Natural killer cell treated with Interleukin-12 subunit alpha and Interleukin-12 subunit beta and Interleukin-15 and Interleukin-18, amount 100 ng/mL, for 72 hours (primary cell): ENCODE results near the gene CDH11. TPM values are rescaled to one million over a fixed set of nuclear protein-coding genes. Genes with fewer than 3 reads are reported as not detected.

Experiments used
- ATAC-seq, 2 donors: fragments of 150-1000 bp; cut with Tn5 transposase in 1 of 2; sonication (Bioruptor Pico), chemical (Tn5 transposase) in 1 of 2; 2 replicates each; pipeline ENCODE4 v1.10.0; 2021
- DNase-seq: peaks from one replicate; pipeline ENCODE4 v3.0.0; 2022; ENCODE audit warnings: low spot score
- H3K27ac Mint-ChIP-seq, 2 donors: 1 replicate in 1 of 2; 2 replicates in 1 of 2; pipeline ENCODE4 v1.8.0; 2022; ENCODE audit warnings: mixed read lengths in 2 of 2, mild to moderate bottlenecking in 1 of 2, moderate library complexity in 1 of 2
- H3K27me3 Mint-ChIP-seq, 2 donors: 1 replicate in 1 of 2; 2 replicates in 1 of 2; pipeline ENCODE4 v1.8.0; 2022; ENCODE audit warnings: mixed read lengths in 2 of 2
- H3K36me3 Mint-ChIP-seq: one replicate; pipeline ENCODE4 v1.8.0; 2022; ENCODE audit warnings: mixed read lengths
- H3K4me1 Mint-ChIP-seq, 2 donors: 1 replicate in 1 of 2; 2 replicates in 1 of 2; pipeline ENCODE4 v1.8.0; 2022; ENCODE audit warnings: low read depth in 2 of 2, mixed read lengths in 2 of 2, mild to moderate bottlenecking in 1 of 2
- H3K4me3 Mint-ChIP-seq: one replicate; pipeline ENCODE4 v1.8.0; 2022; ENCODE audit warnings: mixed read lengths
- H3K9me3 Mint-ChIP-seq: 2 replicates; pipeline ENCODE4 v1.8.0; 2022; ENCODE audit warnings: mixed read lengths
- total RNA-seq, 2 donors: library from RNA; stranded (reverse); gene quantifications; one replicate each; pipeline ENCODE4 v1.2.3, GENCODE V29; 2022

CDH11 gene, protein sequence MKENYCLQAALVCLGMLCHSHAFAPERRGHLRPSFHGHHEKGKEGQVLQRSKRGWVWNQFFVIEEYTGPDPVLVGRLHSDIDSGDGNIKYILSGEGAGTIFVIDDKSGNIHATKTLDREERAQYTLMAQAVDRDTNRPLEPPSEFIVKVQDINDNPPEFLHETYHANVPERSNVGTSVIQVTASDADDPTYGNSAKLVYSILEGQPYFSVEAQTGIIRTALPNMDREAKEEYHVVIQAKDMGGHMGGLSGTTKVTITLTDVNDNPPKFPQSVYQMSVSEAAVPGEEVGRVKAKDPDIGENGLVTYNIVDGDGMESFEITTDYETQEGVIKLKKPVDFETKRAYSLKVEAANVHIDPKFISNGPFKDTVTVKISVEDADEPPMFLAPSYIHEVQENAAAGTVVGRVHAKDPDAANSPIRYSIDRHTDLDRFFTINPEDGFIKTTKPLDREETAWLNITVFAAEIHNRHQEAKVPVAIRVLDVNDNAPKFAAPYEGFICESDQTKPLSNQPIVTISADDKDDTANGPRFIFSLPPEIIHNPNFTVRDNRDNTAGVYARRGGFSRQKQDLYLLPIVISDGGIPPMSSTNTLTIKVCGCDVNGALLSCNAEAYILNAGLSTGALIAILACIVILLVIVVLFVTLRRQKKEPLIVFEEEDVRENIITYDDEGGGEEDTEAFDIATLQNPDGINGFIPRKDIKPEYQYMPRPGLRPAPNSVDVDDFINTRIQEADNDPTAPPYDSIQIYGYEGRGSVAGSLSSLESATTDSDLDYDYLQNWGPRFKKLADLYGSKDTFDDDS
- total RNA-seq, result not detected

DNA sequence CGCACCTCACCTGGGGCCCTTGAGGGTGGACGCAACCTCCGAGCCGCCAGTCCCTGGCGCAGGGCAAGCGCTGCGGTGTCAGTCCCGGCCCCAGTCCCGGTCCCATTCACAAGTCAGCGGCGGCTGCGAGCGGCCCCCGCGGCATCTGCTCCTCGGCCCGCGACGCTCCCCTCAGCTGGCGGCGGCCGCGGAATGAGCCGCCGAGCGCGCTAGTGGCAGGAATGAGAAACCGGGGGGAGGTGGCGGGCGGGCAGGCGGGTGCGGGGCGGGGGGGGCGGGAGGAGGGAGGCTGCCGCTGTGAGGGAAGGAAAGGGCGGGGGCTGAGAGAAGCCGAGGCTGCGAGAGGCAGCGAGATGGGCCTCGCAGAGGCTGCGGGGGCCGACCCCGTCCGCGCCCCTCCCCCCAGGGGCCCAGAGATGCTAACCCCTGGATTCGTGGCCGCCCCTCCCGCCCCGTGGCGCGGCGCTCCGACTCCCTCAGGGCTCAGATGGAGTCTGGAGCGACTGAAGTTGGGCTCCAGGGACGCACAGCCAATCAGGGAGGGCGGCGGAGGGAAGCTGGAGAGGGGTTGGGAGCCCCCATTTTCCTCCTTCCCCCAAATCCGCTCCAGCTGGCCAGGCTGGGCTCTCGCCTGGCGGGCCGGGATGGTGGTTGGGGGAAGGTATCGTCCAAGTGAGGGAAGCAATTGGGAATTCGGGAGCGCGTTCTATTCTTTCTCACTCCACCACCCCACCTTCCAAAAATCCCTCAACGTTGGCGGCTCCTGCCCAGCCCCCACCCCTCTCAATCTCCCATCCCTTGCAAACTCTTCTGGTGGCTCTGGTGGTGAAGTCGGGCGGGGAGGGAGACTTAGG is at the start of gene CDH11:
Gene CDH11, minus strand, starts transcription at position 194 of the 854 bp plus-strand sequence. CDS start 117,194 bp downstream, outside the sequence.
- Mint-ChIP-seq H3K27ac (no peak within 1 kb of the TSS), H3K27me3 (peaks cover 16 to 19% of the 10 kb centered on the region in 2 donors), H3K4me3 (no peak within 1 kb of the TSS), H3K36me3 (no peaks in the 10 kb centered on the region), H3K4me1 (no peaks in the 10 kb centered on the region), H3K9me3 (no peaks in the 10 kb centered on the region)
- no peak for ATAC-seq
- DNase-seq, result no peak

DNA sequence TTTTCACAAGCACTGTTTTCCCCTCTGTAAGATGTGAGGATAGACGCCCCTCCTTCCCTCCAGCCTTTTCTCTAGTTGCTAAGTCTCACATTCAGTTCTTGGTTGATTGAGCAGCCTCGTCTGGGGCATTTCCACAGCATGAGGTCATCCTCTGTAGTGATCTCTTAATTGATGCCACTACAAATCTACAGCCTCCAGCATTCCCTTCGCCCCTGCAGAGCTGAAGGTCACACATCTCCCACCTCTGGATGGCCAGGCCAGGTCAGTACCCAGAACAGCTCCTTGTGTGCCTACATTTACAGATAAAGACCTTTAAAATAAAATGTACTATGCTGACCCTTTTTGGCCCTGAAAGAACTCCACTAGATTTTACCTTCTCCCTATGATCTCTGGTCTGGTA is 32.5 kb upstream of the CDH11 start:
- Mint-ChIP-seq H3K36me3 (no peaks in the 10 kb centered on the region), H3K27ac (no peak overlapping the region), H3K9me3 (peaks cover 7% of the 10 kb centered on the region), H3K27me3 (no peaks in the 10 kb centered on the region), H3K4me1 (no peaks in the 10 kb centered on the region), H3K4me3 (no peak overlapping the region)
- ATAC-seq, result no peak
- DNase-seq, result no peak

DNA sequence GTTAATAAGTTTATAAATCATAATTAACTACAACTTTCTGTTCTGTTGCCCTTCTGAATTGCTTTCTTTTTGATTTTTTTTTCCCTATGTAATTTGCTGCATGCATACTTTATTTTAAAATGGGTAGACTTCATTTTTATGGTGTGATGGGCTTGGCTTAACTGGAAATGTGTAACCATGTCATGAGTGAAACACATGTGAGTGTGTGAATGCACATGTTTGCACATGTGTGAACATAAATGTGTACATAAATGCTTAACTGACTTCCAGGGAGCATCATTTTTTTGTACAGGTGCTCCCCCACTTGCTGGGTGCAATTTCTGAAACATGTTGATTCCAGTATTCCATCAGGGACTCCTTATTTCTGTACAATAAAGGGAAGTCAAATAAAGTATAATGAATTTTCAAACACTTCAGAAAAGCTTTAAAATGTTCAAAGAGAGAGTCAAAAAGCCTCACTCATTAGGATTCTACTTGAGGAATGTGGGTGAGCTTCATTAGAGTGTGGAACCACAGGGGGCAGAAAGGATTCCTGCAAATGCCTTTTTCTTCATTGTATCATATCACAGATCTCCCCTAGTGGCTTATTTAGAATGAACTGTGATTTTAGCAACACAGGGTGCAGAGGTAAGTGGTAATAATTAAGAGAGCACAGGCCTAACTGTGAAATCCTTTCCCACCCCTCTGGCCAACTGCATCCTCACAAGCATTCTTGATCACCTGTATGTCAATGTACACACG is 31.7 kb upstream of the CDH11 start:
- Mint-ChIP-seq H3K27me3 (no peaks in the 10 kb centered on the region), H3K36me3 (no peaks in the 10 kb centered on the region), H3K4me1 (no peaks in the 10 kb centered on the region), H3K9me3 (peaks cover 10% of the 10 kb centered on the region), H3K27ac (no peak overlapping the region), H3K4me3 (no peak overlapping the region)
- ATAC-seq (no peak), DNase-seq (no peak)

DNA sequence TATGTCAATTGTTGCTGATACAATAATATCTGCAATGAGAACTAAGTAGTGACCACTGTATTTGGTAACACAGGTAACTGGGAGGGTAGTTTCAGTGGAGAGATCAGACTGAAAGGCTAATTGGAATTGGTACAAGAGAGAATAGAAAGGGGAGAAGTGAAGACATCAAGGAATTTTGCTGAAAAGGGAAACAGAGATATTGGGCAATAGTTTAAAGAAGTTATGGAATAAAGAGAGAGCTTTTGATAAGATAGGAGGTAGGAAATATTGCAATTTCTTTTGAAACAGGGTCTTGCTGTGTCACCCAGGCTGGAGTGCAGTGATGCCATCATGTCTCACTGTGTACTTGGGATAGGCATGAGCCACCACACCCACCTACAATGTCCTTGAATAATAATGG is 26.9 kb upstream of the CDH11 start:
- H3K27me3 Mint-ChIP-seq, result no peaks in the 10 kb centered on the region
- H3K4me3 Mint-ChIP-seq, result no peak overlapping the region
- H3K9me3 Mint-ChIP-seq, result peaks cover 7% of the 10 kb centered on the region
- H3K27ac Mint-ChIP-seq, result no peak overlapping the region
- no peaks in the 10 kb centered on the region for H3K36me3 Mint-ChIP-seq
- ATAC-seq (no peak), DNase-seq (no peak)
- H3K4me1 Mint-ChIP-seq, result no peaks in the 10 kb centered on the region

DNA sequence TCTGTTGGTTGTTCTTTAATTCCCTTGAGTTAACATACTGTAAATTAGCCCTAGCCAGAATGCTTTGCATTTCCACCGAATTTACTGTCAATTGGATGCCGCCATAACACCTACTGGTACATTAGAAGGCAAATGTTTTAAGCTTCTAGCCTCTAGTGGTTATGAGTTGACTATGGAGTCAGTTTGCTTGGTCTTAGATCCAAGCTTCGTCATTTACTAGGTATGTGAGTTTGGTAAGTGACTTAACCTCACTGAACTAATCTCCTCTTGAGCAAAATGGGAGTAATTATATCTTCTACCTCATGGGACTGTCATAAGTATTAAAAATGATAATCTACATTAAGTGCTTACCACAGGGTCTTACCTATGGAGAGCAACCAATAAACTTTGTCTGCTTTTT is 20.4 kb upstream of the CDH11 start:
- Mint-ChIP-seq H3K36me3 (no peaks in the 10 kb centered on the region), H3K4me1 (no peaks in the 10 kb centered on the region), H3K27me3 (no peaks in the 10 kb centered on the region), H3K9me3 (peaks cover 3% of the 10 kb centered on the region), H3K4me3 (no peak overlapping the region), H3K27ac (no peak overlapping the region)
- no peak for DNase-seq
- no peak for ATAC-seq

DNA sequence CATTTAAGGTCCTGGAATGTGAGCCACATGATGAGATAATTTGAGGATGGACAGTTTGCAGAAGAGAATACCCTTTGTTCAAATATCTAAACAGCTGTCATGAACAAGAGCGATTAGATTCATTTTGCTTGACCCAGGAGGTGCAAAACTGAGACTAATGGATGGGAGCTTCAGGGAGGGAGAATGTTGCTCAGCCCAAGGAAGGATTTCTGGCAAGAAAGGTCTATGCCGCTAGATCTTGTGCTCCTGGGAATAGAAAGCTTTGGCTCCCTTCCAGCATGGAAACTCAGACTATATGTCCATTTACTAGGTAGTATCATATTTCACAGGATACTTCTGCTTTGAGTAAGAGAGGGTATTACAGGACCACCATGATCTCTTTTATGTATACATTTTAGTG is 14.8 kb upstream of the CDH11 start:
- no peaks in the 10 kb centered on the region for H3K36me3 Mint-ChIP-seq
- no peak overlapping the region for H3K27ac Mint-ChIP-seq
- no peaks in the 10 kb centered on the region for H3K4me1 Mint-ChIP-seq
- peaks cover 3% of the 10 kb centered on the region for H3K9me3 Mint-ChIP-seq
- H3K27me3 Mint-ChIP-seq, result no peaks in the 10 kb centered on the region
- no peak overlapping the region for H3K4me3 Mint-ChIP-seq
- DNase-seq (no peak), ATAC-seq (no peak)

DNA sequence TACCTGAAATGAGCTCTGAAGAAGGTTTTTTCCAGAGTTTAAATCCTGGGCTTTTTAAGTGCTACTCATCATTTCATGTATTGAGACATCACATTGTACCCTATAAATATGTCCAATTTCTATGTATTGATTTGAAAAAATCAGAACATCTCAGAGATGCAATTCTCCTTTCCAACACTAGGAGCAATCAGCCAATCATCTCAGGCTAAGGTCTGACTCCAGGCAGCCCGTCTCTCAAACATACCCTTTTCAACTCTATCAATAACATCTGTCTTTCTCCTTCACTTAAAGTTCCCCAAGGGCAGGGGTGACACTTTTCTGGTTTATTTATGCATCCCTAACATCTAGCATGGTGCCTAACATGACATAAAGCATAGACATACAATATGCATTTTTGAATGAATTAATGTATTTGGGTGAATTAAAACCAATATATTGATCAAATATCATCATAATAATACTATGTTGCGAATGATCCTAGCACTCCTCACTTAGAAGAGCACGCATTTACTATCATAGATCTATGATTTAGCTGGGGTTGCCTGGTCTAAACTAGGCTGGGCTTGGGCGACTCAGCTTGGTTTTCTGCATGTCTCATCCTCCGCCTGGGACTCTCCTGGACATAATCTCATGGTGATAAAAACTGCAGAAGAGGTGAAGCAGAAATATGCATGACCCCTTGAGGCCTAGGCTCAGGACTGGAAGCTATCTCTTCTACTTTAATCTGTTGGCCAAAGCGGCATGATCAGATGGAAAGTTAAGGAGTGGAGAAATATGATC is 5.2 kb upstream of the CDH11 start:
- no peaks in the 10 kb centered on the region for H3K36me3 Mint-ChIP-seq
- H3K9me3 Mint-ChIP-seq, result no peaks in the 10 kb centered on the region
- ATAC-seq (peak in 1 of 2 donors; percentile 22), DNase-seq (no peak)
- H3K4me3 Mint-ChIP-seq, result no peak overlapping the region
- no peak overlapping the region for H3K27ac Mint-ChIP-seq
- no peaks in the 10 kb centered on the region for H3K4me1 Mint-ChIP-seq
- peaks cover 8 to 11% of the 10 kb centered on the region in 2 donors for H3K27me3 Mint-ChIP-seq

DNA sequence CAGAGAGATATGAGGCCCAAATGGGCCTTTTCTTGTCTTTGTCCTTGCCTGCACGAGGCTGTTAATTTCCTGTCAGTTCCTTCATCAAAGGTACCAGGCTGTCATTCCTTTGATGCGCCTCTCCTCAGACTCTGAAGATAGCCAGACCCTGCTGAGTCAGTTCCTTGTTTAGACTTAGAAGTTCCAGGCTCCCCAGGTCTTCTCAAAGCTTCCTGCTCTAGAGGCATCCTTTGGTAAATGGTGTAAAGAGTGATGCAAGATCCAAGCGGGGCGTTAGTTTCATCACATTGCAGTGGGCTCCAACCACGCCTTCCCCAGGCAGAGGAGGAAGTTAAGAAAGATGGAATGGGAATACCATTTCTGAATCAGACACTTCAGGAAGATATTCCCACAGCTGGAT is 4.0 kb upstream of the CDH11 start:
- Mint-ChIP-seq H3K4me1 (no peaks in the 10 kb centered on the region), H3K4me3 (no peak overlapping the region), H3K27me3 (peaks cover 8 to 11% of the 10 kb centered on the region in 2 donors), H3K9me3 (no peaks in the 10 kb centered on the region), H3K36me3 (no peaks in the 10 kb centered on the region), H3K27ac (no peak overlapping the region)
- ATAC-seq (no peak), DNase-seq (no peak)

DNA sequence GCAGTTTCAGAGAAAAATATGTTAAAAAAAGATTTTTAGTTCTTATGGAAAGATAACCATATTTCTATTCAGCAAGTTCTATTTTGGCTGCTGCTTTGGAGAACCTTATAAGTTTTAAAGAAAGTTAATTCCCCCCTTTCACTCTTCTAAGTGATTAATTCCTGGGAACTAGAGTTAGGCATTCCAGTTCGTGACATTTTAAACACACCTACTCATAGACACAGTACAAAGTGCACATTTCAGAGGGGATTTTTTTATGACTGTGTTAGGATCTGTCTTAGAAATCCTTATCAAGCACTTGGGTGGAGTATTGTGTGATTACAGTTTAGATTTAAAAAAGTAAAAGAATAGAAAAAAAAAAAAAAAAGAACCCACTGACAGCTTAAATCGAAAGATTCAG is 3.5 kb upstream of the CDH11 start:
- H3K27ac Mint-ChIP-seq, result no peak overlapping the region
- H3K4me3 Mint-ChIP-seq, result no peak overlapping the region
- no peak for DNase-seq
- no peak for ATAC-seq
- no peaks in the 10 kb centered on the region for H3K36me3 Mint-ChIP-seq
- peaks cover 11 to 13% of the 10 kb centered on the region in 2 donors for H3K27me3 Mint-ChIP-seq
- no peaks in the 10 kb centered on the region for H3K9me3 Mint-ChIP-seq
- H3K4me1 Mint-ChIP-seq, result no peaks in the 10 kb centered on the region

DNA sequence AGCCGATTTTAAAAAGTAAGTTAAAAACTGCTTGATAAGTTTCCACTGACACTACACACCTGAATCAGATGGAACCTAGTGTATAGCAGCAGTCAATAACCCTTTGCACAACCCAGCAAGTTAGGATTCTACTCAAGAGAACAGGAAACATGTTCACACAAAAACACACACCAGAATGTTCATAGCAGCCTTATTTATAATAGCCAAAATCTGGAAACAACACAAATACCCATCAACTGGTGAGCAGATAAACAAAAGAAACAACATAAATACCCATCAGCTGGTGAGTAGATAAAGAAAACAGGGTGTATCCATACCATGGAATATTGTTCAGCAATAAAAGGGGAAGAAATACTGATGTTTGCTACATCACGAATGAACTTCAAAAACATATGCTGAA is 2.7 kb upstream of the CDH11 start:
- Mint-ChIP-seq H3K9me3 (no peaks in the 10 kb centered on the region), H3K4me3 (no peak overlapping the region)
- ATAC-seq, result no peak

DNA sequence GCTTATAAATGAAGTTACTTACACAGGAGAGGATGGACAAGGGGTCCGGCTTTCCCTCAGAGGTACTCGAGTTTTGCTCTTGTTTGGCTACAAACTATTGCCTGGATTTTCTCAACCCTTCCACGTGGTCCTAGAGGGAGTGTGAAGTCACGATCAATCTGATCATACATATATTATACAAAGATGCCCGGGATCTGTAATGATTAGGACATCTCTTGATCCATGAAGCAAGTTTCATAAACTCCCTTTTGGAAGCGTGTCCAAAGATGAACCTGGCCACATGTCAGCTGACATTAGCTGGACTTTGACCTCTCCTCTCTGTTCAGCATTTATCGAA is 2.3 kb upstream of the CDH11 start:
- H3K4me1 Mint-ChIP-seq, result no peaks in the 10 kb centered on the region
- peaks cover 16 to 19% of the 10 kb centered on the region in 2 donors for H3K27me3 Mint-ChIP-seq
- no peak for ATAC-seq
- no peaks in the 10 kb centered on the region for H3K9me3 Mint-ChIP-seq
- H3K4me3 Mint-ChIP-seq, result no peak overlapping the region
- DNase-seq, result no peak
- no peaks in the 10 kb centered on the region for H3K36me3 Mint-ChIP-seq
- no peak overlapping the region for H3K27ac Mint-ChIP-seq

More for the DNA sequence above, 2.7 kb upstream of the CDH11 start:
- Mint-ChIP-seq H3K4me1 (no peaks in the 10 kb centered on the region), H3K27me3 (peaks cover 16 to 19% of the 10 kb centered on the region in 2 donors), H3K27ac (no peak overlapping the region), H3K36me3 (no peaks in the 10 kb centered on the region)
- DNase-seq, result no peak

DNA sequence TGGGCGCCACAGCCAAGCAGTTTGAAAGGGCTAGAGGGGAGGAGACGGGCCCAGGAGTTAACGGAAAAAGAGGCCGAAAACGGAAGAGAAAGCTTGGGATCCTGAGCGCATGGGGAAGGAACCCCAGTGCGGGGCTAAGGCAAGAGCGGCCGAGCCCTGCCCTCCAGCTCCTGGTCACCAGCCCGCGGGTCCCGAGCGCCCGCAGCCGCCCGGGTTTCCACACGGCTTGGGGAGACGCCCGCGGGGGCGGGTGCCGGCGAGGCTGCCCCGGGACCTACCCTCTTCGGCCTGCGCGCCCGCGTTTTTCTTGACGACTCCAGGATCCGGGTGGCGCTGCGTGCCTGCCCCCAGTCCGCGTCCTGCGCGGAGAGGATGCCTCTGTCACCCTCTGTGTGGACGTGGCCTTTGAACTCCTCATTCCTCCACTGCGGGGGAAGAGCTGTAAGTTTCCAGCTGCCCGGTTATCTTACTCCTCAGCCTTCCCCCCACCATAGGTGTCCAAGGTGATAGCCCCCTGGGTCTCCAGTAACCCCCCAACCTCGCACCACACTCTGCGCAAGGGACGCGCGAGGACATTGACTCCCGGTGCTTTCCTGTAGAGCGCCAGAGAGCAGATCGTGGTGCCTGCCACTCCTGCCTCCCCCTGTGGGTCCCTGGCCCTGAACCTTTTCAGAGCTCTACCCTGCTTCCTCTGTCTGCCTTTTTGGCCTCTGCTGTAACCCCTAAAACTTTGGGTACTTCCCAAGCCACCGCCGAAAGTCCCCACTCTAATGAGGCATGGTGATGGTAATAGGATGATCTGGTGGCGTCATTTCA is 1.7 kb upstream of the CDH11 start:
- Mint-ChIP-seq H3K36me3 (no peaks in the 10 kb centered on the region), H3K27ac (no peak overlapping the region), H3K9me3 (no peaks in the 10 kb centered on the region), H3K4me3 (no peak overlapping the region), H3K4me1 (no peaks in the 10 kb centered on the region), H3K27me3 (peaks cover 16 to 19% of the 10 kb centered on the region in 2 donors)
- ATAC-seq (no peak), DNase-seq (no peak)
